Fibroblast of skin of left quadriceps (primary cell): Measurements from ENCODE around the gene CTDSPL.

Experiments used
- DNase-seq, 2 experiments: peaks; one replicate each; pipeline ENCODE4 v3.0.0-alpha.2; 2013; ENCODE audit warnings: low read depth in 2 of 2

Gene CTDSPL

DNA sequence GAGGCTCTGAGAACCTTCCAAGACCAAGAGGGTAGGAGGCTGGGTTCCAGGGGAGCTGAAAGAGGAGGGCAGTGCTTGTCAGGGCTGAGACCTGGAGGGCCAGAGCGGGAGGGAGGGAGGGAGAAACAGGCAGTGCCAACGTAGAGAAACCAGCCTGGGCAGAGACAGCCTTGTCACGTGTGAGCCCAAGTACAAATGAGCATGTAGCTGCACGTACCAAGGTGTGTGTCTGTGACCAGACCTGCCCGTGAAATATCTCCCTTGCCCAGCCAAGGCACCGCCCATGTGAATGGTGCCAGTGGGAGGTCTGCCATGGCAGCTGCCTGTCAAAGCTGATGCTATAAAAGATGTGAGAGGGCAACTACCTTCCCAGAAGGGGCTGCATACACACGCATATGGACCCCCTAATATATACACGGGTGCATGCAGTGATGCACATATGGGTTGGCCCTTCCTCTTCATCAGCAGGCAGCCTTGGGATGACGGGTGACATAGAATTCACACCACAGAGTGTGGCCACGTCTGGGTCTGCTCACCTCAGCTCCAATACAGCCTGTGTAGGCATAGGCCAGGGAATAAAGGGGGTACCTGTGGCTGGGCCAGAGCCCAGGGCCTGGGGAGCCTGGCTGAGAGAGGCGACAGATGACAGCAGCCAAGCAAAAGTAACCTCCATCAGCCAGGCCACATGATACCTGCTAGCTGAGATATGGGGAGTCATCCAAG lies 7.8 kb upstream of the CTDSPL start:
- no peak for DNase-seq

GRCh38 chr3:37855363-37855970 lies 6.2 kb upstream of the CTDSPL start:
- peak; percentile 35 to 37 for DNase-seq

DNA sequence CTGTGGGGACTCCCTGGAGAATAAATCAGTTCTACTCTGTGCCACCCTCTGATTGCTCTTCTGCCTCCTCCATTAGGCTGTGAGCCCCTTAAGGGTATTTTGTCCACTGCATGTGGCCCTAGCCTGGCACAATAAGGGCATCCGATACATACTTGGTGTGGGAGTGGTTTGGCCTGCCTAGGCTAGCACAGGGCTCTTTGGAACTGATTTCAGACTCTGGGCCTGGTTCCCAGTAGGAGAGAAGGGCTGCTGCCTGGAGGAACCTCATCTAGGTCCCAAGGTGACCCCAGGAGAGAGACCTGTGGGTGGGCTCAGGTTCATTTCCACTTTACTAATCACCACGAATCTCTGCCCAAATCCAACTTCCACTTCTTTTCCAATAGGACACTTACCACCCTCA lies 5.3 kb upstream of the CTDSPL start:
- no peak for DNase-seq

GRCh38 chr3:37858742-37859141 lies 2.9 kb upstream of the CTDSPL start:
- DNase-seq: no peak

DNA sequence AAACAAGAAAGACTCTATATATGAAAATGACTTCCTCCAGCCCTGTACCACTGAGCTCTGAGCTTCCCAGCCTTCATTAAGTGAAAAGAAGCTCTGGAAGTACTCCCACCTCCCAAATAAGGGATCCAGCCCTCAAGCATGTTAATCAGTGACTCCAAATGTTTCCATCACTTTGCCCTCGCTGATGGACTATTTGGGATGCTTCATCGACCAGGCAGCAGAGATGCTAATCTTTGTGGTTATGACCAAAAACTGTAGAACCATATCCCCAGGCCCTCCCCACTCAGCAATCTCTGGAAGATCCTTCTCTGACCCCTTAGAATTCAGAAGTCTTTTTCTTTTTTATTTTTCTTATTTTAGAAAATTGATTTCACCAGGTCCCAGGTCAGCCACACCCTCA lies 2.3 kb upstream of the CTDSPL start:
- no peak for DNase-seq

- no peak for DNase-seq
Measured at GRCh38 chr3:37859908-37860199, 1.8 kb upstream of the CTDSPL start.

- DNase-seq: no peak
Measured at GRCh38 chr3:37862219-37862902, 681 bp downstream of the CTDSPL start.

DNA sequence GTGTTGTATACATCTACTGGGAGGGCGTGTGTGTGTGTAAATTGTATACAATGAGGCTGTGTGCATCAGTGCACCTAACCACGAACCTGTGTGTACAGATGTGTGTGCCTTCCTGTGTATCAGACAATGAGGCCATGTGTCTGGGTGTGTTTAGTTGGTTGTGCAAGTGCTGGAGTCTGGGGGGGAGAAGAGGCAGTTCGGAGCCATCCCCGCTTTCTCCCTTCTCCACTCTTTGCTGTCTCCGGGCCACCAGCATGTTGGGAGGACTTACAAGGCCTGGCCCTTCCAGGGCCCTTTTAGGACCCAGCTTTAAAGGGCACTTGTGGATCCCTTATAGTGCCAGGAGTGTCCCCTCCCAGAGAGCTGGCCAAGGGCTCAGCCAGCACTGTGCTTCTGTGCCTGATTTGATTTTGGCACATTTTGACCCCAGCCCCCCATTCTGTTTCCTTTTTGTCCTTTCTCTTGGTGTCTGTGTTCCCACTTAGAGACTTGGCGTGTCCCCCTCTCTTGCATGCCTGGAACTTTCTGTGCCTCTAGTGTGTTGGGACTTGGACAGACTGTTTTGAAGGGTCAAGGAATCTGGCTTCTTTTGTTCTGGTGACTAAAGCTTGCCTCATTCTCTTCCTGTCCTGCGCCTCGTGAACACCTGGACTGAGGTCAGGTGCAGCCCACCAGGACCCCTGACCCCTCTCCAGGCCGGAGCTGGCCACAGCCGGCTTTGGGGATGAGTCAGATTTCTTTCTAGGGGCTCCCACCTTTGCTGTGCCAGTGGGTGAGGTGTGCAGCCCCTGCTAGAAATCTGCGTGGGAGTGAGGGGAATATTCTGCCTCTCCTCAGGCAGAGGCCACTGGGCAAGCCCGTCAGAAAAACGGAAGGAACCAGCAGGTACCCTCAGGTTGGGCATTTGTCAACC lies 1.5 kb downstream of the CTDSPL start:
- DNase-seq: no peak

DNA sequence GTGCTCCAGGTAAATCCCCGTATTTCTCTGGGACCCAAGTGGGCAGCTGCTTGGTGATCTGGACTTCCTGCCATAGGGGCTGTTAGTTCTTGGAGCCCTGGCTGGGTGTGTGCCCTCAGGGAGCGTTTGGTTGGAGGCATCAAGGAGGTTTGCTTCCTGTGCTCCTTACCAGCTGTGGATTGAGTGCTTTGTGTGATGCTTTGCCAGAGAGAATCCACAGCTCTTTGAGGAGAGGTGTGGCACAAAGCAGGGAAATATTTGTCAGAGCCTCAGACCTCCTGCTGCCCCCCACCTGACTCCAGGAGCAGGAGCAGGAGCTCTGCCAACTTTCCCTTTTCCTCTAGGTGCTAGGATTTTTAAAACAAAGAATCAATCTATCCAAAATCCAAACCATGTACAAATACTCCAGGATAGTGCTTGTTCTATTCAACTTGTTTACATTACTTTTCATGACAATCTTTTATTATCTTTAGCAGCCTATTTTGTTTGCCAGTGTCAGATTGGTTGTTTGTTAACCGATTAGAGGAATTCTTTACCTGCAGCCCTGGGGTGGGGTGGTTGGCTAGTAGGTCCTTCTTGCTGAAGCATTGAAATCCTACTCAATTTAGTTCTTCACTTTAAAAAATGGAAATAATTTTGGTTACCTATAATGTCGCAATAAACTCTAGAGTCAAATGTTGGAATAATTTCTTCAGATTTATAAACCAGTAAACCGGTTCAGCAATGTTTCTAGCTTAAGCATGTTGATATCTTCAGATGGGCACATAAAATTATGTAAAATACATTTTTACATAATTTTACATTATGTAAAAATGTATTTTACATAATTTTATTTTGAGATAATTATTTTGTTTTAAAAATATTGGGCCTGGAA lies 2.5 kb downstream of the CTDSPL start:
- DNase-seq: no peak

- no peak for DNase-seq
Measured at GRCh38 chr3:37864904-37865303, 3.2 kb downstream of the CTDSPL start.

- DNase-seq: no peak
Measured at GRCh38 chr3:37867144-37867543, 5.5 kb downstream of the CTDSPL start.

DNA sequence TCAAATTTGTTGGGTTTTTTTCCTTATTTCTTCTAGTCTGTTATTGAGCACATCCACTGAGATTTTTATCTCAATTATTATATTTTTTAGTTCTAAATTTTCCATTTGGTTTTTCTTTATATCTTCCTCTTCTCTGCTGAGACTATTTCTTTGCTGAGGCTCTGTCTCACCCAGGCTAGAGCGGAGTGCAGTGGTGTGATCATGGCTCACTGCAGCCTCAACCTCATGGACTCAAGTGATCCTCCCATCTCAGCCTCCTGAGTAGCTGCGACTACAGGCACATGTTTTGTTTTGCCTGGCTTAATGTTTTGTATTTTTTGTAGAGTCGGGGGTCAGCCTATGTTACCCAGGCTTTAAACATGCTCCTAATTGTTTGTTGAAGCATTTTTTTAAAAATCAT lies 10.2 kb downstream of the CTDSPL start:
- DNase-seq: no peak

- no peak for DNase-seq
Measured at GRCh38 chr3:37872413-37873160, 10.9 kb downstream of the CTDSPL start.

- DNase-seq: no peak
Measured at GRCh38 chr3:37876279-37876678, 14.6 kb downstream of the CTDSPL start.

- no peak for DNase-seq
Measured at GRCh38 chr3:37882711-37883110, 21.0 kb downstream of the CTDSPL start.

DNA sequence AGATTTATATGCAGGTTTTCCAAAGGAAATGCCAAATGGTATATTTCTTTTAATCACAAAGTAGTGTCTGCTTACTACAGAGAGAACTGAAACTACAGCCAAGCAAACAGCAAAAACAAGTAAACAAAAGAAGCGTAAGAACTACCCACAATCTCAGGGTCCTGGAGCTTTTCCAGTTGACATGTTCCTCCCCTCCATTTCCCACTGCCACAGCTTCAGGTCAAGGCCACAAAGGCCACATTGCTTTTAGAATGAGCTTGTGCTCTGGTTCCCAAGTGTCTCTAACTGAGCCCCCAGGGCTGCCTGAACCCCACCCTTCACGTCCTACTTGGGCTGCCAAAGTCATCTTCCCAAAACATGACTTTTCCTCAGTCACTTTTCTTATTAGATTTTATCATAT lies 24.1 kb downstream of the CTDSPL start:
- no peak for DNase-seq

DNA sequence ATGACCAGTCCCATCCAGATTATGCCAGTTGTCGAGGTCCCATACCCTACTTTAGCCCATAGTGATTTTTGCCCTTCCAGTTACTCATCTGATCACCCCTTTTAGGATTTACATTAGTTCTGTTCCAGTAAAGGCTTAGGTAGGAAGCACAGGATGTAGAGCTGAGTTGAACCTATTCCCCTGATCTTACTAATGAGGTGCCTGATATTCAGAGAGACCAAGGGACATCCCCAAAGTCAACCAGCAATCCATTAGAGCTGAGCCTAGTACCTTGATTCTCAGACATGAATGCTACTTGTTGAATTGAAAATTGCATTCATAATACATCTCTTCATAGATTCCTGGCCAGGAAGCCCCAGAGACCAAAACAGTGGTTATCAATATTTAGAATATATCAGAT lies 24.7 kb downstream of the CTDSPL start:
- DNase-seq: no peak

DNA sequence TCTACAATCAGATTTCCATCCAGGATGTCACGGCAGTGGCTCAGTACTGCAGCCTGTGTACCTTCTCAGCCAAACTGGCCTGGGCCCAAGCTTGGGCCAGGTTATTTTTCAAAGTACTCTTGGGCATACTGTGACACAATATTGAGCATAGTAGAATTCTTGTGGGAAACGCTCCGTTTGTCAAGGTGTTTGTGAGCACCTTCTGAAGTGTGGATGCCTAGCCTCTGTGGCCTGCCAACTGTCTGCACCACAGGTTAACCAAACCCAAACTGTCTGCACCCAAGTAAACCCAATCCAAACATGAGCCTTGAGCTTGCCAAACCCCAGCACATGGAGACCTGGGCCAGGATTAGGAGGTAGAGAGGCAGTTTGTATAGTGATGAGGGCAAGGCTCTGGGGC lies 25.4 kb downstream of the CTDSPL start:
- DNase-seq: no peak

DNA sequence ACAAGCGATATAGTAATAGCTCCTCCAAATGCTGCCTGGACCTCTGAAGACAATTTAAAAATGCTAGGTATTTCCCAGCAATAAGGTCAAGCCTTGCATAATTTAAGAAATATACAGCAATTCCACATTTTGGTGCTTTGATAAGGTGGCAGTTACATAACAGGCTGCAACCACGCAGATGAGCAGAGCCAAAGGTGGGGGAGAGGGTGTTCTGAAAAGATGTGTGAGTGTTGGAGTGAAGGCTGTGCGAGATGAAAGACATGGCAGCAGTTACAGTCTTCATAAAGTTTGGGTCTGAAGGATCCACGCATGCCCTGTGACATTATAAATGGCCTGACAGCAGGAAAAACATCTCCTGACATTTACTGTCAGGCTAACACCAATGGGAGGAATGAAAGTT lies 26.1 kb downstream of the CTDSPL start:
- DNase-seq: no peak

GRCh38 chr3:37888421-37888820 lies 26.7 kb downstream of the CTDSPL start:
- DNase-seq: no peak

DNA sequence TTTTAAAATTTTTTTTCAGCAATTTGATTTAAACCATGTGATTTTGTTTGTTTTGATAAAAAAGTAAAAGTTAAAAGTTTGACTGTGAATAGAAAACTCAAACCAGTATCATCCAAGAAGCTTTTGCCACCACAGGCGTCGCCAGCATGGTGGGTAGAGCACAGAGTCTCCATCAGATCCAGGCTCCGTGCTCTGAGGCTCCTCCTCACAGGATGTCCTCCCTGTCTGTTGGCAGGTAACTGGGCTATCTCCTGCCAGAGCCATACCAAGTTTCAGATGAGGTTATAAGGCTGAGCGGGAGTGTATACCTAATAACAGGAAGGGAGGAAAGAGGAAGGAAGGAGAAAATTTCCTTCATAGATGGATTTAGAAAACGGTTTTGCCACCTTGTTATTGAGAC lies 28.8 kb downstream of the CTDSPL start:
- DNase-seq: no peak
